Naive thymus-derived CD4-positive, alpha-beta T cell (primary cell): Measurements from ENCODE around the gene AKAP13. TPM values are rescaled to one million over a fixed set of nuclear protein-coding genes. Genes with fewer than 3 reads are reported as not detected.
"Not testable (repeated sequence)": the region's sequence is repeated elsewhere in the genome, so short reads cannot be mapped to it uniquely, and the experiment has no call there.

Experiments
- ATAC-seq: fragments of 150-1000 bp; cut with Tn5 transposase; 2 replicates; pipeline ENCODE4 v1.10.0; 2021; ENCODE audit warnings: mild to moderate bottlenecking, moderate library complexity
- CTCF ChIA-PET: fragments of 350-600 bp; sonication (Branson Sonifier 250); formaldehyde crosslinking; loops from one replicate; lab custom pipeline; 2021; ENCODE audit warnings: antibody characterized with exemption; lab: Charles Lee
- POLR2A ChIA-PET: fragments of 350-600 bp; sonication (Branson Sonifier 250); formaldehyde crosslinking; loops from one replicate; lab custom pipeline; 2021; ENCODE audit warnings: antibody characterized with exemption, inconsistent platforms; lab: Charles Lee
- DNase-seq, 9 donors: peaks; one replicate each; pipeline versions ENCODE4 v3.0.0 to v3.0.0-alpha.2; 2020 to 2022; ENCODE audit warnings: mixed read lengths in 1 of 9
- H3K27ac ChIP-seq: one replicate; pipeline ENCODE4 v1.7.0; 2013; ENCODE audit warnings: mild to moderate bottlenecking, low read depth, low read length, moderate library complexity
- H3K27me3 ChIP-seq, 2 donors: one replicate each; pipeline ENCODE4 v1.7.0; 2013; ENCODE audit warnings: low read length in 2 of 2, mild to moderate bottlenecking in 2 of 2, moderate library complexity in 2 of 2; ENCODE audit not compliant: control insufficient read depth in 2 of 2, insufficient read depth in 2 of 2
- H3K36me3 ChIP-seq, 3 experiments: 1 replicate in 2 of 3; 2 replicates in 1 of 3; pipeline ENCODE4 v1.7.0; 2013; ENCODE audit warnings: low read length in 3 of 3, mild to moderate bottlenecking in 3 of 3, moderate library complexity in 1 of 3; ENCODE audit not compliant: insufficient read depth in 3 of 3, control insufficient read depth in 2 of 3
- H3K4me1 ChIP-seq, 2 donors: one replicate each; pipeline ENCODE4 v1.7.0; 2013; ENCODE audit warnings: low read length in 2 of 2, mild to moderate bottlenecking in 2 of 2, moderate library complexity in 1 of 2; ENCODE audit not compliant: control insufficient read depth in 2 of 2, insufficient read depth in 2 of 2
- H3K4me3 ChIP-seq: 2 replicates; pipeline ENCODE4 v1.7.0; 2013; ENCODE audit warnings: mild to moderate bottlenecking, low read length
- H3K9me3 ChIP-seq, 3 experiments: 1 replicate in 2 of 3; 2 replicates in 1 of 3; pipeline ENCODE4 v1.7.0; 2013; ENCODE audit warnings: low read length in 3 of 3; ENCODE audit not compliant: control insufficient read depth in 2 of 3
- H3K27ac Mint-ChIP-seq, 9 donors: one replicate each; pipeline ENCODE4 v1.8.0; 2020 to 2022; ENCODE audit warnings: mixed read lengths in 9 of 9, mild to moderate bottlenecking in 8 of 9, moderate library complexity in 5 of 9, inconsistent platforms in 2 of 9
- H3K27me3 Mint-ChIP-seq, 5 donors: one replicate each; pipeline ENCODE4 v1.8.0; 2021 to 2022; ENCODE audit warnings: mixed read lengths in 5 of 5, mild to moderate bottlenecking in 1 of 5
- H3K36me3 Mint-ChIP-seq, 5 donors: one replicate each; pipeline ENCODE4 v1.8.0; 2020 to 2022; ENCODE audit warnings: mixed read lengths in 5 of 5, mild to moderate bottlenecking in 3 of 5, inconsistent platforms in 1 of 5
- H3K4me1 Mint-ChIP-seq, 7 donors: one replicate each; pipeline ENCODE4 v1.8.0; 2020 to 2022; ENCODE audit warnings: mixed read lengths in 7 of 7, mild to moderate bottlenecking in 3 of 7, inconsistent platforms in 1 of 7
- H3K4me3 Mint-ChIP-seq, 10 donors: one replicate each; pipeline ENCODE4 v1.8.0; 2020 to 2022; ENCODE audit warnings: mild to moderate bottlenecking in 10 of 10, mixed read lengths in 10 of 10, moderate library complexity in 6 of 10, inconsistent platforms in 2 of 10
- H3K9me3 Mint-ChIP-seq, 11 donors: one replicate each; pipeline ENCODE4 v1.8.0; 2020 to 2022; ENCODE audit warnings: mixed read lengths in 11 of 11, mild to moderate bottlenecking in 4 of 11, inconsistent platforms in 1 of 11, moderate library complexity in 1 of 11
- intact Hi-C, 2 donors: fragments of 100-400 bp; cut with micrococcal nuclease; formaldehyde crosslinking; loops; one replicate each; pipeline ENCODE4 v1.15.1; 2023
- microRNA-seq: library from miRNA; unstranded; fragments of <30 nt; microRNA quantifications from one replicate; pipeline ENCODE4 v1.2.0, GENCODE V29; 2022; ENCODE audit warnings: borderline microRNAs expressed
- polyA plus RNA-seq, 2 donors: library from polyadenylated mRNA; unstranded; fragments of 300-500 nt; fragmentation: Illumina TruSeq; gene quantifications; one replicate each; pipeline ENCODE4 v1.2.3, GENCODE V29; 2021
- total RNA-seq, 6 experiments: library from RNA in 5 of 6; stranded (reverse) in 5 of 6; gene quantifications; 1 replicate in 5 of 6; 2 replicates in 1 of 6; pipeline ENCODE4 v1.2.3 and lab custom pipeline; 2021 to 2026

AKAP13 gene
- total and polyA plus RNA-seq, 7 experiments from 2014 or later = 108 to 400 (median 231) TPM

DNA sequence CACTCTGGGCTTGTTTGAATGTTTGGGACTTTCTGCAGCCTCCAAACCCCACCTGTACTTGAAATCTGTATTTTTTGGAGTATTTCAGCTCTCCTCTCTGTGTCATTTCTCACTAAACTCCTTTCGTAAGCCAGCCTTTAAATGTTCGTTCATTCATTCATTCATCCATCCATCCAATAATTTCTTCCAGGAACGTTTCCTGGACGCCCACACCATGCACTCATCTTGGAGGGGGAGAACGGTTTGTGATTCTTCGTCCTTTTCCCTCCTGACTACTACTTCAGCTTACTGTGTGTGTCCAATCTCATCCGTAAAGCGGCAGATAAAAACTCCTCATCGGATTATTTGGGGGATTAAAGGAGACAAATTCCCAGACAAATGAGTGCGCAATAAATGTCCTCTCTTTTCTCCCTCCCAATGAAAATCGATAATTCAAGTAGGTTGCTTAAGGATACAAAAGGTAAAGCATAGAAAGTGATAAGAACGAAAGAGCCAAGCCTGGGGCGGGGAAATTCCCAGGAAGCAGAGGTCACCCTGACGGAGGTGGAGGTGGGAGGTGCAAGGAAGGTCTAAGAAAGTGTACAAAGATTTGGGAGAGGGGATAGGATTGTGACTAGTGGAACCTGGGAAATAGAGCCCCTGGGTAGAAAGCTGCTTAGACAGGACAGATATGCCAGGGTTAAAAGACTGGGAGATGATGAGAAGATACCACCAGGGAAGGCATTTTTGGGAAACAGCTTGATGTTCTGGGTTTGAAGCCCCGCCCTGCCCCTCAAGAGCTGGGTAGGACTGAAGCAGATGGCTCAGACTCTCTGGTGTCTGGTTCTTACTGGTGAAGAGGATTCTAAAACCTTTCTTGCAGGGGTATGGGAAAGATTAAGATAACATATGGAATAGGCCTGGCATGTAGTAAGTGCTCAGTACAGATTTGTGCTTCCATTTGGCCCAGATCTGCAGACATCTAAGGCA, 415.2 kb downstream of the AKAP13 start:
- peak overlapping the region; percentile 66 for H3K4me3 ChIP-seq
- peaks cover 0 to 1% (median 0%) of the 10 kb centered on the region in 5 donors for H3K36me3 Mint-ChIP-seq
- H3K27ac Mint-ChIP-seq = peak overlapping the region in 6 of 9 donors; percentile 56 to 89 (median 70)
- CTCF ChIA-PET = interaction anchor here (0.7 kb wide), 1 partner anchor 21 kb away, joined by 3 read pairs; no protein-coding TSS in a partner anchor
- no peaks in the 10 kb centered on the region for H3K36me3 ChIP-seq
- no peaks in the 10 kb centered on the region for H3K9me3 Mint-ChIP-seq
- peaks cover 0 to 3% (median 0%) of the 10 kb centered on the region in 5 donors for H3K27me3 Mint-ChIP-seq
- peaks cover 26 to 41% (median 37%) of the 10 kb centered on the region in 7 donors for H3K4me1 Mint-ChIP-seq
- H3K27me3 ChIP-seq = no peaks in the 10 kb centered on the region
- peaks cover 22 to 28% of the 10 kb centered on the region in 2 donors for H3K4me1 ChIP-seq
- ATAC-seq (no peak), DNase-seq (no peak)
- H3K27ac ChIP-seq = peak overlapping the region; percentile 54
- POLR2A ChIA-PET = interaction anchor here (2.8 kb wide), 1 partner anchor 10 kb away, joined by 14 read pairs; no protein-coding TSS in a partner anchor
- no peaks in the 10 kb centered on the region for H3K9me3 ChIP-seq
- intact Hi-C loops = loop anchor here (1.0 to 10.0 kb wide), 4 partner anchors 65 to 411 kb away; partner anchors contain the start of gene AKAP13 (in 1 of the 2)
- H3K4me3 Mint-ChIP-seq = peak overlapping the region; percentile 74 to 94 (median 88)

DNA sequence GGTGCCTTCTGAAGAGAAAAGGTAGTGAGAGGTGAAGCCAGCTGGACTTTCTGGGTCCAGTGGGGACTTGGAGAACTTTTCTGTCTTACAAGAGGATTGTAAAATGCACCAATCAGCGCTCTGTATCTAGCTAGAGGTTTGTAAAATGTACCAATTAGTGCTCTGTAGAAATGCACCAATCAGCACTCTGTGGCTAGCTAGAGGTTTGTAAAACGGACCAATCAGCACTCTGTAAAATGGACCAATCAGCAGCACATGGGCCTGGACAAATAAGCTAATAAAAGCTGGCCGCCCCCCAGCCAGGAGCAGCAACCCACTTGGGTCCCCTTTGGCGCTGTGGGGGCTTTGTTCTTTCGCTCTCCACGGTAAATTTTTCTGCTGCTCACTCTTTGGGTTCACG, 416.0 kb downstream of the AKAP13 start:
- intact Hi-C loops = loop anchor here in 1 of 2 donors (10.0 kb wide), 1 partner anchor 412 kb away; the partner anchor contains the start of gene AKAP13
- not testable (repeated sequence) for H3K9me3 Mint-ChIP-seq, H3K27me3 ChIP-seq, H3K27ac Mint-ChIP-seq, H3K4me3 ChIP-seq, H3K36me3 ChIP-seq, H3K36me3 Mint-ChIP-seq, H3K27ac ChIP-seq, H3K9me3 ChIP-seq, ATAC-seq, DNase-seq, H3K27me3 Mint-ChIP-seq
- H3K4me1 Mint-ChIP-seq = peaks cover 25 to 40% (median 37%) of the 10 kb centered on the region in 7 donors
- H3K4me1 ChIP-seq = peaks cover 22 to 28% of the 10 kb centered on the region in 2 donors
- POLR2A ChIA-PET = interaction anchor here (2.8 kb wide), 1 partner anchor 10 kb away, joined by 14 read pairs; no protein-coding TSS in a partner anchor
- H3K4me3 Mint-ChIP-seq = peak overlapping the region in 3 of 10 donors; percentile 21 to 90 (median 57)
- CTCF ChIA-PET = interaction anchor here (1.0 kb wide), 1 partner anchor 30 kb away, joined by 3 read pairs; no protein-coding TSS in a partner anchor

Small RNAs within 50 kb of the gene (microRNA-seq; reads per million reads assigned to microRNA genes)
- gene MIR1276 (not detected), gene MIR7706 (13.0 reads per million, percentile 25 among the genes with 10 or more reads in this experiment)
